CD4-positive, alpha-beta T cell treated with Interleukin-4 for 4 hours (primary cell): ENCODE measurements around the gene DUS1L.

Experiments
- DNase-seq: peaks from one replicate; pipeline ENCODE4 v3.0.0-alpha.2; 2020

DUS1L gene

DNA sequence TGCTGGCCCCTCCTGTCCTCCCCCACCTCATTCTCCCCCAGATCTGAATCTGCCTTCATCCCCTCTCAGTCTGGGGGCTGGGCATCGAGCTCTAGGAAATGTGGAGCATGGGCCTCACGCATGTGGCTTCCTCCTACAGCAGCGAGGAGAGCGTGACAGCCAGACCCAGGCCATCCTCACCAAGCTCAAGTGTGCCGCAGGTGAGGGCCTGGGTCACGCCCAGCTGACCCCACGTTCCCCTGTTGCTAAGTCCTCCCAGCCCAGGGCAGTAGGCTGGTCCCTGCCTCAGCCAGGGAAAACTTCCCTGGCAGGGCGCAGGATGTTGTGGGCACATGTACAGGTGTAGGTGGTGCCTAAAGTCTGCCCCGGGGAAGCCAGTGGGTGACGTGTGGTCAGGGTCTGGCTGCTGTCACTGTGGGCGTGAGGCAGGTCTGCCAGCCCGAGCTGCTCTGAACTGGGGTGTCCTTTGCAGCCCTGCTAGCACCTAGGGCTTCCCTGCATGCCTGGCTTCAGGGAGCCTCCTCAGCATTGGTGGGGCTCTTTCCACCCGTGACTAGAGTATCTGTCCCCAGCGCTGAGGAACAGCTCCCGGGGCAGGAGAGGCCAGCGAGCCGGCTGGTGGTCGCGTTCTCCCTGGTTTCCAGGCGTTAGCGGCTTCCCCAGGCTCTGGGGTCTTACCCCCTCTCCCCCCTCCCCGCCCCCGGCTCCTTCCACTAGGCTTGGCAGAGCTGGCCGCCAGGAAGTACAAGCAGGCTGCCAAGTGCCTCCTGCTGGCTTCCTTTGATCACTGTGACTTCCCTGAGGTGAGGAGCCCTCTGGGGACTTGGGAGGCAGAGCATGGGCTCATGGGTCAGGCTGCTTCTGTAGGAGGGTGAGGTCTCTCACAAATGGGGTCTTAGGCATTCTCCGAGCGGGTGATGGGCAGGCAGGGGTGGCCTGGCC, 10.3 kb downstream of the DUS1L start:
- DNase-seq, result no peak

DNA sequence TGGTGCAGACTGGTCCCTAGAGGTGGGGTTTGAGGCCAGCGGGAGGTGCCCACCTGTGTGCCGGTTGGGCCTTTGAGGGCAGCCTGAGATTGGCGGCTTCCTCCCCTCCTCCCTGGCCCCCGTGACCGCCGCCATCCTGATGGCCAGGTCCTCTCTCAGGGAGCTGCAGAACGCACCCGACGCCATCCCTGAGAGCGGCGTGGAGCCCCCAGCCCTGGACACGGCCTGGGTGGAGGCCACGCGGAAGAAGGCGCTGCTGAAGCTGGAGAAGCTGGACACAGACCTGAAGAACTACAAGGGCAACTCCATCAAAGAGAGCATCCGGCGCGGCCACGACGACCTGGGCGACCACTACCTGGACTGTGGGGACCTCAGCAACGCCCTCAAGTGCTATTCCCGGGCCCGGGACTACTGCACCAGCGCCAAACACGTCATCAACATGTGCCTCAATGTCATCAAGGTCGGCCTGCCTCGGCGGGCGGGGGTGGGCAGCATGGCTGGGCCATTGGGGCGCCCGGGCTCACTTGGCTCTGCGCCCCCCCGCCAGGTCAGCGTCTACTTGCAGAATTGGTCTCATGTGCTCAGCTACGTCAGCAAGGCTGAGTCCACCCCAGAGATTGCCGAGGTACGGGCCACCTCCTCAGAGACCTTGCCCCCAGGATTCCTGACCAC, 11.1 kb downstream of the DUS1L start:
- DNase-seq, result no peak

DNA sequence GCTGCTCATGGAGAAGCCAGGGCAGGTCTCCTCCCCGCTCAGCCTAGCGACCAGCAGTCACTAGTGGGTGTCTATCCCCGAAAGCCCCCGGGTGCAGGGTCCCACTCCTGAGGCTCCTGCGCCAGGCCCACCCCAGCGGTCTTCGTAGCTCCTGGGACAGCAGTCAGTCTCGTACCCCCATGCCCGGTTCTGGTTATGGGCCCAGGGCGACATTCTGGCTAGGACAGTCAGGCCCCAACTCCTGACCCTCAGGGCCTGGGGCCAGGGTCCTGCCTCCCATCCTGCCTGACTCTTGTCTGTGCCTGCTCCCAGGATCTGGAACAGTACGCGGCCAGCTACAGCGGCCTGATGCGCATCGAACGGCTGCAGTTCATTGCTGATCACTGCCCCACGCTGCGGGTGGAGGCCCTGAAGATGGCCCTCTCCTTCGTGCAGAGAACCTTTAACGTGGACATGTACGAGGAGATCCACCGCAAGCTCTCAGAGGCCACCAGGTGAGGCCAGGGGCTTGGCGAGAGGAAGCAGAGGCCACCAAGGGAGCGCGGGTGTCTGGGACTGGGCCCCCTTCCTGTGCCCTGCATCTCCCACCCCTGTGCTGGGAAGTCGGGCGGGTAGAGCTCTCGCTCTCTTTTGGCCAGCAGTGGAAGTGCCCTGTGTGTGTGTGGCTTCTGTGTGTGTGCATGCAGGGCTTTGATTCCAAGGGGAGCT, 11.9 kb downstream of the DUS1L start:
- no peak for DNase-seq

GRCh38 chr17:82053130-82053529, 12.5 kb downstream of the DUS1L start:
- no peak for DNase-seq

GRCh38 chr17:82052638-82053059, 13.0 kb downstream of the DUS1L start:
- DNase-seq, result no peak

DNA sequence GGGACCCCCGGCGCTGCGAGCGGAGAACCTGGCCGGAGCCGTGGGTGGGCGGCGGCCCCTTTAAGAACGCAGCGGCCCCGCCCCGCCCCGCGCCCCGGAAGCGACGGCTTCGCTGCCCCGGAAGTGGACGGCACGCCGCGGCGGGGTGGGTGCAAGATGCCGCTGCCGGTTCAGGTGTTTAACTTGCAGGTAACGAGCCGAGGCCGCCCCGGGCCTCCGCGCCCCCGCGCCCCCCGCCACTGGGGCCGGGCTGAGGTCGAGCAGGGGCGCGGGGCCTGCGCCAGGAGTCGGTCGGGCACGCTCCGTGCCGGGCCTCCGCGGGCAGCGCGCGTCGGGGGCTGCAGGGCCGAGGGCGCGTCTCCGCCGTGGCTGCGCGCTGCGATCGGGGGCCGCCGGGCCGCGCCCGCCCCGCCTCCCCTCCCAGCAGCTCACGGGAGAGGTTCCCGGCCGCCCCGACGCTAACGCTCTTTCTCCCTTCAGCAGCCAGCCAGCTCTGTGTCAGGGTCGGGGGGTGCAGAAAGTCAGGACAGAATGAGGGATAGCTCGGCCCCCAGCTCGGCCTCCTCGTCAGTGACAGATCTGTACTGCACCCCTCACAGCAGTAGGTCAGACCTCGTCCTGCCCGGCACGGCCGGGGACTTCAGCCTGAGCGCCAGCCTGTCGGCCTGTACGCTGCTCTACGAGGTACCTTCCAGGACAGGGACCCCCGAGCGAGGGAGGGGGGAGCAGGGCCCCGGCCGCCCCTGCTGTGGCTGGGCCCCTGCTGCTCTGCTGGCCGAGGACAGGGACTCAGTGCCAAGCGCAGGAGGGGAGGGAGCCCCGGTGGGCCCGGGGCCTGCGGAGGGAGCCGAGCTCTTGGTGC, 13.6 kb downstream of the DUS1L start, which contains the start of the genes GPS1 and RFNG:
Gene GPS1, plus strand, starts transcription at position 123 of the 862 bp plus-strand sequence. Its CDS starts 34 bp downstream, at position 157.
Gene RFNG, minus strand, starts transcription at position 36 of the 862 bp plus-strand sequence. CDS start 45 bp downstream, outside the sequence.
- peak; percentile 68 for DNase-seq

GRCh38 chr17:82050761-82051641, 14.6 kb downstream of the DUS1L start:
- DNase-seq, result no peak

DNA sequence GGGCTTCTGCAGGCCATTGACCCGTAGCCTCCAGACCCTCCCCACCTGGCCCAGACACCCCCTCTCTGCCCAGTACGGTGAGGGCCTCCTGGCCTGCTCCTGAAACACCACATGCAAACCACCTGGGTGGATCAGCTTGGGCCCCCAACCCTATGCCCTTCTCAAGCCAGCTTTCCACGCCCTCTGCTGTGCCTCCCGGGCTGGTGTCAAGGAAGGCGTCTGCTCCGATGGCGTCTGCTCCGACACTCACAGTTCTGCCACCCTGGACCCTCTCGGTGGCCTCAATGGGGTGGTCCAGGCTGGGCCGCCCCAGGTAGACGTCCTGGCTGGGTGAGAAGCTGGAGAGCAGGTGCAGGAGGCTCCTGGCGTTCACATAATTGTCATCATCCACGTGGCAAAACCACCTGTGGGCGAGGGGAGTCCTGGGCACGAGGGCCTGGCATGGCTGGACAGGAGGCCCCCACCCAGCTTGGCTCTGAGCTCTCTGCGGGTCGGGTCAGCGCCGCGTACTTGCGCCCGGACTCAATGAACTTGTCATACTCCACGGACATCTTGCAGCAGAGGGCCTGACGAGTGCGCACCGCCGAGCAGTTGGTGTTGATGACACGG, 15.3 kb downstream of the DUS1L start:
- DNase-seq, result no peak

DNA sequence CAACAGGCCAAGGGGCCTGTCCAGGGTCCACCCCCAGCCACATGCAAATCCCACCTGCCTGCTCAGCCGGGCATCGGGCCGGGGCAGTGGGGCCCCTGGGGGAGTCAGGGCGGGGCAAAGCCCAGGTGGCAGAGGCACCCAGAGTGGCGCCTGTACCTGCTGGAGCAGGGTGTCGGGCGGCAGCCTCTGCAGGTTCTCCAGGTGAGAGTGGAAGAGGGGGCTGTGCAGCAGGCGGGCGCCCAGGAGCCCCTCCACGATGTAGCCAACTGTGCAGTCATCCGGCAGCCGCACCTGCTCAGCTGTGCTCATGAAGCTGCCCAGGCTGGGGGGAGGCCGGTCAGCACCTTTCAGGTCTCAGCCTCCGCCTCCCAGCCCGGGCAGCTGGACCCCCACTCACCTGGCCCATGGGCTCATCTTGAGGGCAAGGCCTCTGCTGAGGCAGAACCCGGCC, 16.1 kb downstream of the DUS1L start:
- no peak for DNase-seq

- no peak for DNase-seq
These were observed 16.5 kb downstream of the DUS1L start for GRCh38 chr17:82049106-82049505.

DNA sequence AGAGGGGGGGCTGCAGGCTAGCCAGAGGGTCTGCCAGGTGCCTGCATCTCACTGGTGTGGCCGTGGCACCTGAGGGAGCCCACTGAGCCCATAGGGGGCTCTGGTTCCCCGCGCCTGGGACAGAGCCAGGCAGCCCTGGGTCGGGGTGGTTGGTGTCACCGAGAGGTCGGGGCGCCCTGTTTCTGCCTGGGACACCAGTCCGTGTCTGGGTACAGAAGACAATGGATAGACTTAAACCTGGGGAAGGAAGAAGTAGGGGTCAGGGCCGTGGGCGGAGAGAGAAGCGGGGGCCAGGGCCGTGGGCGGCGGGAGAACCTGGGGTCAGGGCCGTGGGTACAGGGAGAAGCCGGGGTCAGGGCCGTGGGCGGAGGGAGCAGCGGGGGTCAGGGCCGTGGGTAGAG, 17.0 kb downstream of the DUS1L start:
- DNase-seq, result no peak

DNA sequence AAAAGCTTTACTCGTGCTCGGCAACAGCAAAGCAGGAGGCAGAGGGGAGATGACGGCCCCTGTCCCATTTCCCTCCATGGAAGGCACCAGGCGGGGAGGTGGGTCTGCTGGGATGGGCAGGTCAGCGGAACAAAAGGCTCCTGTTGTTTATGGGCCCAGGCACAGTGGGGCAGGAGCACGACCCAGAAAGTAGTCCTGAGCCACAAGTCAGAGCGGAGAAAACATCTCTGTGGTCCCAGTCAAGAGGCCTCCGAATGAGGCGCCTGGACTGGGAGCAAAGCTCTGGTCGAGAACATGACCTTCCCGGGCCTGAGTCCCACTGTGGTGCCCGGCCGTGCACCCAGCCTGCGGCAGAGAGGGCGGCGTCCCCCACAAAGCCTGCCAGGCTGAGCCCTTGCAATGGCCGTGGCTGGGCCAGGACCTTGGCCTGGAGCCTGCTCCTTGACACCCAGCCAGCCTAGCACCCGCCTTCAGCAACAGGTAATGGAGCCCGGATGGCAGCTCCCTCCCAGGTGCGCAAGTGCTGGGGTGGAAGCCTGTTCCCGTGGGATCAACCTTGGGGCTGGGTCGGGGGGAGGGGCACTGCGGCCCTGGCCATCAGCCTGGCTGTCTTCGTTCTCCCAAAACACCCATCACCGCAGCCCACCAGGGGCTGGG, 17.6 kb downstream of the DUS1L start:
- no peak for DNase-seq

- DNase-seq, result no peak
These were observed 18.2 kb downstream of the DUS1L start for GRCh38 chr17:82047379-82047778.

DNA sequence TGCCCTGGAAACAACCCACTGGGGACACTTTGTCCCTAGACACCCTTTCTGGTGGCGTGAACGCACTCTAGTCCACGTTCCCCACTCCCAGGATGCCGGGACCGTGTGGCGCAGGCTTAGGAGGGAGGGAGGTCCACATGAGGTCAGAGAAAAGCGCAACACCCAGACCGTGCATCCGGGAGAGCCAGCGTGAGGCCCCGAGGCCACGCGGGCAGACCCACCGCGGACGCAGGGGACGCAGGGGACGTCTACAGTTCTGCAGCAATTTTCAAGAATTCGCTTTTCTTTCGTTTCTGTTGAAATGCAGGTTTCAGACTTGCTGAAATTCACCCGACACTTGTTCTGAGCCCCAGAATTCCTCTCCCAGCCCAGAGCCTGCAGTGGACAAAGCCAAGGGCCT, 18.7 kb downstream of the DUS1L start:
- DNase-seq, result no peak

DNA sequence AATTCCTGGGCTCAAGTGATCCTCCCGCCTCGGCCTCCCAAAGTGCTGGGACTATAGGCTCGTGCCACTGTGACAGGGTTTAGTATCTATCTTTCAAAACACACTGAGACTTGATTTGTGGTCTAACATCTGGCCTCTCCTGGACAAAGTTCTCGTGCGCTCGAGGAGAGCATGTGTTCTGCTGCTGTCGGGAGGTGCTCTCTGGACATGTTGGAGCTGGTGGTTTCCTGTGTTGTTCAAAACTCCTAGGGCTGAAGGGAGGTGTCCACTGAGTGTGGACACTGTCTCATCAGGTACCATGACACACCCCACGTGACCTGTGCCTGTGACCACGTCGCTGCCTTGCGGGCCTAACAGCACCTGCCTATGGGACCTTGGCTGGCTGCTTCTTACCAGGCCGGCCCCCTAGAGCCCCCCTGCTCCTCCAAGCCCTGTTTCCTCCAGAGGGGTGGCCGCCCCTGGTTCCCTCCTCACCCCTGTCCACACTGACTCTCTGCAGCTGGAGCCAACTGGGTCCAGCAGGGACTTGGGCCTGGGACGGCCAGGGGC, 19.6 kb downstream of the DUS1L start:
- DNase-seq, result no peak

DNA sequence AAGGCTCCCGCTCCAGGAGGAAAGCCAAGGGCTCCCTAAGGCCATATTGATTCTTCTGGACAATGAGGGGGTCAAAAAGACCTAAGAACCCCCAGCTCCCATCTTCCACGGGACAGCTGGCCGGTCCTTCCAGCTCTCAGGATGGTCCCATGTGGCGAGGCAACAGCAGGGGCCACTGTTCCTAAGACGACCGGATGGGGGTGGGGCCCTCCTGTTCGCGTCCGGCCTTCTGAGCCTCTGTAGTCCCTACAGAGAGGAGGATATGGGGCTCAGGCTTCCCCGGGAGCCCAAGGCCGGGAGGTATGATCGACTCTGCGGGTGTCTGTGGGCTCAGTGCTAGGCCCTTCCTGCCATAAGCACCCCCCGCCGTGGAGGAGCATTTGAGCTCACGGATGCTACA, 22.1 kb downstream of the DUS1L start:
- DNase-seq, result no peak

DNA sequence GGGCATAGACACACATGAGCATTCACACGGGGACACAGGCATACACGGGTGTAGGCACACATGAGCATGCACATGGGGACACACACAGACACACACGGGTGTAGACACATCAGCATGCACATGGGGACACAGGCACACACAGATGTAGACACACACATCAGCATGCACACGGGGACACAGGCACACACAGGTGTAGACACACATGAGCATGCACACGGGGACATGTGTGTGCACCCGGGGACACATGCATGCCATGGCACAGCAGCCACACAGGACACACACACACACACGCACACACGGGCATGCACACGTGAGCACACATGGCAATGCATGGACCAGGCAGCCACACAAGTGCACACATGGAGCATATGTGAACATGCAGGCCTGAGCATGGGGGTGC, 23.0 kb downstream of the DUS1L start:
- no peak for DNase-seq

DNA sequence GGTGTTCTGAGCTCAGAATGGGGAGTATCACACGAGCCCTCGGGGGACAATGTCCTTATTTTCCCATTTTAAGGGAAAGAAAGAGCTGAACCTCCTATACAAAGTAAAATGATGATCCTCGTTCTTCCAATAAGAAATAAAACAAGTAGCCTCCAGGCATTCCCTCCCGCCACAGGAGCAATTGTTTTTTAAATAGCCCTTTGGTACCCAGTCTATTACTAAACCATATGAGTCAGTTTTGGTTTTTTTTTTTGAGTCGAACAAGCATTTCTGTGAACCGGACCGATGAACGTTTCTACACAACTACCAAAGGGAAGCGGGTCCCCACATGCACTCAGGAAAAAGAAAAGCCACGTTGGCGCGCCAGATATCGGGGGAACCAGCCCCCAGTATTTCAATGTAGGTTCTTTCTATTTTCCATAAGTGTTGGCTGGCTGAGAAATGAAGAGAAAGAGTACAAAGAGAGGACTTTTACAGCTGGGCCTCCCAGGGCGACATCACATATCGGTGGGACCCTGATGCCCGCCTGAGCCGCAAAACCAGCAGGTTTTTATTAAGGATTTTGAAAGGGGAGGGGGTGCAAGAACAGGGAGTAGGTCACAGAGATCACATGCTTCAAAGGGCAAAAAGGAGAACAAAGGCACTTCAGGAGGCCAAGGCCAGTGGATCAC, 24.3 kb downstream of the DUS1L start:
- DNase-seq, result no peak

DNA sequence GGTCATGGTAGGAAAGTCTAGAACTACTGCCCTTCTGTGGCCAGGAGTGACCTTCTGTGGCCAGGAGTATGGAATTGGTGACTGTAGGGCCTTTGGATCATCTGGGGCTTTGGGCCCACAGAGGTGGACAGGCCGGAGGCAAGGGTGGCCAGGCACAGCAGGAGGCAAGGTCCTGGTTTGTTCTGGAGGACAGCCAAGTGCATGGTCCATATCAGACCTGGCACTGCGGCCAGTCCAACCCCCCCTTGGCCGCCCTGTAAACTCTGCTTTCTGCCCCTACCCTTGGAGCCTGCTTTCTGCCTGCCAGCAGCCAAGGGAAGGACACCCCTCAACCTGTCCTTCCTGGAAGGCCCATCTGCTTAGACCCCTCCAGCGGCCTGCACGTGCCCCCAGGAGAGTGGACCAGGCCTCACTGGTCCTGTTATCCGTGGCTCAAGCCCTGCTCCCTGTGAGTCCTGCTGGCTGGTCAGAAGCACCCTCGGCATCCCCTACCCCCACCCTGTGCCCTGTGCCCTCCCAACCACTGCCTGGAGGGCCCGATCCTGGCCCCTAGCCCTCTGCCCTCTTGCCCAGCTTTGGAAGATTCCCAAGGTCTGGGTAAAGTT, 25.8 kb downstream of the DUS1L start:
- DNase-seq, result no peak
